Measurements from ENCODE around the gene LEPROT. TPM values are rescaled to one million over a fixed set of nuclear protein-coding genes. Genes with fewer than 3 reads are reported as not detected.

Gene LEPROT
- total RNA-seq, 1 donor from 2014 or later: 158 TPM

DNA sequence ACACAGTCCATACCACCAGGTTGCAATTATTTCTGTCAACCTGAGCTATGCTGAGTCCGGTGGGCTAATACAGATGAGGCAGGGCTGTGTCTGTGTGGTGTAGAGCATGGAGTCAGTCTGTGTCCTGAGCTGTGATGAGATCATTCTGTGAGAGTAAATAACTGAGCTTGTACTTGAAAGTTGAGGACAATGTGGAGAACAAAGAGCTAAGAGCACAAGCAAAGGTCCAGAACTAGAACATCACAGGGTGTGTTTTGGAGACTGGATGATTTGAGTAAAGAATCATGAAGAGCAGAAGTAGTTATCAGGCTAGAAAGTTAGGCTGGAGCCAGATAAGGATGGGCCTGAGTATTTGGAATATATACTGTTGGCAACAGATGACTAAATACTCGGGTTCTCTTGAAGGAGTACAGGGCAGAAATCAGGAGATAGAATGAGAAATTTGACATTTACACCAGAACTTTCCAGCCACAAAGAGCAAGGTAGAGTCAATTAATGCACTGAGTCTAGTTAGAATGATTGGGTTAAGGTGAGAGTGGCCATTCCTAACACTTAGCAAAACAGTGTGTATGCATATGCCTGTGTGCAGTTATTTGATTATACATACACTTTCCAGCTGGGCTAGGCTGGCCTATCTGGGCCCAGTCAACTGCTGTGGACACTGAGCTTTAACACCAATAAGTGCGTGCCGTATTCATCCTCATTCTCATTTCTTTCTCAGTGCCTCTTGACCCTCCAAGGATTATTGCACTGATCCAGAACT is 48.8 kb downstream of the LEPROT start:
- Mint-ChIP-seq H3K27ac (ENCODE audit: unreplicated experiment) (no peak overlapping the region), H3K4me1 (ENCODE audit: unreplicated experiment) (peaks cover 6% of the 10 kb centered on the region), H3K4me3 (ENCODE audit: unreplicated experiment) (no peak overlapping the region), H3K9me3 (ENCODE audit: unreplicated experiment) (peaks cover 7% of the 10 kb centered on the region), H3K27me3 (ENCODE audit: unreplicated experiment) (no peaks in the 10 kb centered on the region), H3K36me3 (ENCODE audit: unreplicated experiment) (no peaks in the 10 kb centered on the region)
- TF ChIP-seq, protein P1, sequence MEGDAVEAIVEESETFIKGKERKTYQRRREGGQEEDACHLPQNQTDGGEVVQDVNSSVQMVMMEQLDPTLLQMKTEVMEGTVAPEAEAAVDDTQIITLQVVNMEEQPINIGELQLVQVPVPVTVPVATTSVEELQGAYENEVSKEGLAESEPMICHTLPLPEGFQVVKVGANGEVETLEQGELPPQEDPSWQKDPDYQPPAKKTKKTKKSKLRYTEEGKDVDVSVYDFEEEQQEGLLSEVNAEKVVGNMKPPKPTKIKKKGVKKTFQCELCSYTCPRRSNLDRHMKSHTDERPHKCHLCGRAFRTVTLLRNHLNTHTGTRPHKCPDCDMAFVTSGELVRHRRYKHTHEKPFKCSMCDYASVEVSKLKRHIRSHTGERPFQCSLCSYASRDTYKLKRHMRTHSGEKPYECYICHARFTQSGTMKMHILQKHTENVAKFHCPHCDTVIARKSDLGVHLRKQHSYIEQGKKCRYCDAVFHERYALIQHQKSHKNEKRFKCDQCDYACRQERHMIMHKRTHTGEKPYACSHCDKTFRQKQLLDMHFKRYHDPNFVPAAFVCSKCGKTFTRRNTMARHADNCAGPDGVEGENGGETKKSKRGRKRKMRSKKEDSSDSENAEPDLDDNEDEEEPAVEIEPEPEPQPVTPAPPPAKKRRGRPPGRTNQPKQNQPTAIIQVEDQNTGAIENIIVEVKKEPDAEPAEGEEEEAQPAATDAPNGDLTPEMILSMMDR (IDR thresholded peaks at IDR 0.05): no peak
- DNase-seq (ENCODE audit: extremely low spot score, unreplicated experiment): no peak

DNA sequence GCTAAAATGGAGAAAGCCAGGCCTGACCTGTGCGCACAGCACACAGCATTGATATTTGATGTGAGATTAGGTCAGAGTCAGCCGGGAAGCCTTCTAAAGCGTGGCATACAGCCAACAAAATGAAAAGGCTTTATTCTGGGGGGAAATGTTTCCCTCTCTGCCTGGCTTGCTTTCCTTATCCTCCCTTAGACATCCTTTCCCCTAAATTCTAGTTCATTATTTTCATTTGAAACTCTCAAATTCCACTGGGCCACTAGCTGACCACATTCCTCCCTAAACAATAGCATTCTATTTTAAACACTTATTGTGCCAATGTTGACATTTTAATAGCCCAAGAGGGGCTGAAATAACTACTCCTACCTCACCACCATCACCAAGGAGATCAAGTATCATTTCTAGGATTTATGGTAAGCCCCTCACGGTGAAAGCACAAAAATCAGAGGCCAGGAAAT is 49.4 kb downstream of the LEPROT start:
- peaks cover 4% of the 10 kb centered on the region for H3K9me3 Mint-ChIP-seq (ENCODE audit: unreplicated experiment)
- no peaks in the 10 kb centered on the region for H3K36me3 Mint-ChIP-seq (ENCODE audit: unreplicated experiment)
- no peak overlapping the region for H3K4me3 Mint-ChIP-seq (ENCODE audit: unreplicated experiment)
- H3K27ac Mint-ChIP-seq (ENCODE audit: unreplicated experiment): no peak overlapping the region
- TF ChIP-seq, protein P1 (IDR thresholded peaks at IDR 0.05): no peak
- peaks cover 6% of the 10 kb centered on the region for H3K4me1 Mint-ChIP-seq (ENCODE audit: unreplicated experiment)
- H3K27me3 Mint-ChIP-seq (ENCODE audit: unreplicated experiment): no peaks in the 10 kb centered on the region
- DNase-seq (ENCODE audit: extremely low spot score, unreplicated experiment): no peak

DNA sequence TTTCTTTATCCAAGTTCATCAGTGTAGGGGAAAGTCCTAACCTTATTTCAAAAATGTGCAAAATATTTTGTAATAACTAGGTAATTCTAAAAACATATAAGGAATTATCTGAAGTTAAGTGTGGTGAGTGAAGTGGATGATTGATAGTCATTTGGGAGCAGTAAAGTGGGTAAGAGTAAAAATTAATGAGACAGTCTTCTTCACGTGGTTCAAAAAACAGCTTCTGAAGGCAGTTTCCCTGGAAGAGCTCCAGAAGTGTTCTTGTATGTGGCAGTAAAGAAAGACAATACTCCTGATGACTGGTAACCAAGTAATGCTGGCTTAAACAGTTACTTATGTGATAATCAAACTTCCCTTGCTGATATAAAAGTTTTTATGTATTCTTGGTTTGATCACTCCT is 50.3 kb downstream of the LEPROT start:
- Mint-ChIP-seq H3K4me1 (ENCODE audit: unreplicated experiment) (peaks cover 6% of the 10 kb centered on the region), H3K4me3 (ENCODE audit: unreplicated experiment) (no peak overlapping the region), H3K9me3 (ENCODE audit: unreplicated experiment) (no peaks in the 10 kb centered on the region), H3K27me3 (ENCODE audit: unreplicated experiment) (no peaks in the 10 kb centered on the region), H3K36me3 (ENCODE audit: unreplicated experiment) (no peaks in the 10 kb centered on the region), H3K27ac (ENCODE audit: unreplicated experiment) (no peak overlapping the region)
- no peak for DNase-seq (ENCODE audit: extremely low spot score, unreplicated experiment)
- TF ChIP-seq, protein P1 (IDR thresholded peaks at IDR 0.05): no peak

DNA sequence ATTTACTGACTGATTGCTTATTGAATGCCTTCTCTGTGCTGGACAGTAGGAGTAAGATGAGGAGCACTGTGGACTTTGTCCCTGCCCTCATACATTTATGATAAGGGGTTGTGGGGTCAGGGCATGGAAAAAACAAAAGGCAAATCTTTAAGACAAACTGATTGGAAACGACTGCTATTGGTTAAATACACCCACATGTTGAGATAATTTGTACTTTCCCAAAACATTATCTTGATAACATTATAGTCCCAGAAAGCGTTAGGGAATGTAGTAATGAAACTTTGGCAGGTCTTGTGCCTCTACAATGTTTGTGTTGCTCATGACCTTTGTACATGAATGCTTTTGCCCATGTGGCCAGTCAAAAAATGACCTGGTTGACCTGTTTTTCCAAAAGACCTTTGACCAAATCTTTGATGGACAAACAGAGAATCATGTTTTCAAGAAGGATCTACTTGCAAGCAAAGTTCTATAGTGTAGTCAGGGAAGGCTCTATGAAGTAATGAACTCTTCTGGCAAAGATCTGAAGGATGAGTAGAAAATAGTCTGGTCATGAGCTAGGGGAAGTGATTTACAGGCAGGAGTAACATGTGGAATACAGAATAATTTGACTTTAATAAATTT is 50.9 kb downstream of the LEPROT start:
- Mint-ChIP-seq H3K27me3 (ENCODE audit: unreplicated experiment) (no peaks in the 10 kb centered on the region), H3K36me3 (ENCODE audit: unreplicated experiment) (no peaks in the 10 kb centered on the region), H3K27ac (ENCODE audit: unreplicated experiment) (no peak overlapping the region), H3K9me3 (ENCODE audit: unreplicated experiment) (no peaks in the 10 kb centered on the region), H3K4me1 (ENCODE audit: unreplicated experiment) (peaks cover 6% of the 10 kb centered on the region), H3K4me3 (ENCODE audit: unreplicated experiment) (no peak overlapping the region)
- TF ChIP-seq, protein P1 (IDR thresholded peaks at IDR 0.05): no peak
- DNase-seq (ENCODE audit: extremely low spot score, unreplicated experiment): no peak

DNA sequence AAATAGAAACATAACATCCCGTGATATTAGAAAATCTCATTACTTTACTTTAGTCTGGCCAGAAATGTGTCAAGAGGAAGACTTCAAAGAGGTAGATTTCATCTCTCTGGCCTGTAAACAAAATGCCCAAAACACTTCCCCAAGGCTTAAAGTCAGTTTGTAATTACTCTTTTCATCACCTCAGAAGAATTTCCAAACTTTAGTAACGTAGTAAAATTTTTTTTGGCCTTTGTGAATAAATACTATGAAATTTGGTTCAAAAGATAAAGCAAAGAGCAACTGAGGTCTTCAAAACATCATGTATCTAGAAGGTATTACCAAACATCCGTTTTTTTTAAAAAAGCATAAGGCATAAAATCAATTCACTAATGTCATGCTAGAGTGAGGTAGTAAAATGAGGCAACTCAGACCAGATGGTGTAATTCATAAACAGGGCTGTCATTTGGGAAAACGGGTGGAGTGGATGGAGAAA is 51.4 kb downstream of the LEPROT start:
- no peaks in the 10 kb centered on the region for H3K9me3 Mint-ChIP-seq (ENCODE audit: unreplicated experiment)
- TF ChIP-seq, protein P1 (IDR thresholded peaks at IDR 0.05): no peak
- H3K36me3 Mint-ChIP-seq (ENCODE audit: unreplicated experiment): no peaks in the 10 kb centered on the region
- no peak overlapping the region for H3K4me3 Mint-ChIP-seq (ENCODE audit: unreplicated experiment)
- no peak for DNase-seq (ENCODE audit: extremely low spot score, unreplicated experiment)
- H3K27ac Mint-ChIP-seq (ENCODE audit: unreplicated experiment): no peak overlapping the region
- peaks cover 6% of the 10 kb centered on the region for H3K4me1 Mint-ChIP-seq (ENCODE audit: unreplicated experiment)
- no peaks in the 10 kb centered on the region for H3K27me3 Mint-ChIP-seq (ENCODE audit: unreplicated experiment)

All from osteocyte (in vitro differentiated cells).